Motor neuron (in vitro differentiated cells): ENCODE results near the gene GPC1. TPM values are rescaled to one million over a fixed set of nuclear protein-coding genes. Genes with fewer than 3 reads are reported as not detected.

Experiments used
- ATAC-seq, 8 experiments: fragments of 200-7000 bp; cut with Tn5 transposase; replicated peaks in 6 of 8; 2 replicates each; pipeline ENCODE4 v1.8.0; 2021; ENCODE audit warnings: mild to moderate bottlenecking in 8 of 8, moderate library complexity in 8 of 8
- H3K27ac ChIP-seq, 2 donors: fragments of 250-450 bp; sonication (Bioruptor Pico); 2 replicates each; pipeline ENCODE4 v1.9.0; 2021; ENCODE audit warnings: antibody characterized with exemption in 2 of 2, mild to moderate bottlenecking in 2 of 2, moderate library complexity in 1 of 2
- H3K4me1 ChIP-seq, 2 donors: fragments of 250-450 bp; sonication (Bioruptor Pico); replicated peaks in 1 of 2; 2 replicates each; pipeline ENCODE4 v1.6.1; 2021; ENCODE audit warnings: antibody characterized with exemption in 2 of 2, mild to moderate bottlenecking in 2 of 2, moderate library complexity in 1 of 2
- H3K4me3 ChIP-seq, 5 donors: fragments of 250-450 bp; sonication (Bioruptor Pico); 2 replicates each; pipeline ENCODE4 v1.9.0; 2021; ENCODE audit warnings: antibody characterized with exemption in 5 of 5, mild to moderate bottlenecking in 5 of 5, moderate library complexity in 4 of 5
- WGBS, 10 experiments: fragments of 450-650 bp; shearing (Covaris generic); methylation state at CpG; one replicate each; pipeline ENCODE4 v1.0.0; 2022; 5-methylcytosine and 5-hydroxymethylcytosine counted together
- in situ Hi-C, 9 experiments: fragments of 400-800 bp; cut with MboI; loops; one replicate each; pipeline ENCODE4 v1.15.0; 2021; ENCODE audit warnings: low sequenced_read_pairs in 9 of 9, low pct_unique_long_range_greater_than_20kb in 2 of 9; ENCODE audit not compliant: unreplicated experiment in 9 of 9
- total RNA-seq, 8 experiments: library from RNA; unstranded; fragments of 300-600 nt; gene quantifications; 2 replicates each; pipeline versions ENCODE4 v1.2.3 to v1.2.4, GENCODE V29; 2022

The GPC1 gene
- total RNA-seq, 8 experiments from 2014 or later: 3.8 to 44.1 (median 18.0) TPM

- H3K4me1 ChIP-seq: no peaks in the 10 kb centered on the region
- peak in 3 of 8 experiments; percentile 55 to 85 (median 82) for ATAC-seq
- no peak overlapping the region for H3K4me3 ChIP-seq
- H3K27ac ChIP-seq: no peak overlapping the region
- WGBS, 10 experiments: 0 to 87% (median 75%) methylated on average over 1 to 9 of the region's 22 CpGs; no CpG with 5 or more reads in 3 of the 10 experiments
- in situ Hi-C loops: no loop called here
Observed at GRCh38 chr2:240400371-240401161, 34.9 kb upstream of the GPC1 start.

- WGBS, 10 experiments: 70 to 92% (median 91%) methylated on average over 2 to 7 of the region's 12 CpGs; no CpG with 5 or more reads in 7 of the 10 experiments
- in situ Hi-C loops: no loop called here
- no peak for ATAC-seq
- H3K4me3 ChIP-seq: no peak overlapping the region
- no peaks in the 10 kb centered on the region for H3K4me1 ChIP-seq
- H3K27ac ChIP-seq: no peak overlapping the region
Observed at GRCh38 chr2:240401308-240401707, 34.2 kb upstream of the GPC1 start.

GRCh38 chr2:240401781-240402551 is 33.5 kb upstream of the GPC1 start:
- no peak overlapping the region for H3K4me3 ChIP-seq
- no CpG with 5 or more reads among the region's 22 CpGs for WGBS, 10 experiments
- in situ Hi-C loops: no loop called here
- ATAC-seq: no peak
- no peaks in the 10 kb centered on the region for H3K4me1 ChIP-seq
- no peak overlapping the region for H3K27ac ChIP-seq

GRCh38 chr2:240402566-240403272 is 32.7 kb upstream of the GPC1 start:
- in situ Hi-C loops: no loop called here
- 83 to 100% (median 100%) methylated on average over 1 to 2 of the region's 18 CpGs; no CpG with 5 or more reads in 7 of the 10 experiments for WGBS, 10 experiments
- H3K4me1 ChIP-seq: no peaks in the 10 kb centered on the region

GRCh38 chr2:240403396-240404104 is 31.9 kb upstream of the GPC1 start:
- in situ Hi-C loops: no loop called here
- H3K27ac ChIP-seq: no peak overlapping the region
- H3K4me3 ChIP-seq: no peak overlapping the region
- no peak for ATAC-seq
- no peaks in the 10 kb centered on the region for H3K4me1 ChIP-seq
- WGBS, 10 experiments: 54 to 91% (median 81%) methylated on average over 3 to 15 of the region's 18 CpGs

More at GRCh38 chr2:240402566-240403272, 32.7 kb upstream of the GPC1 start:
- H3K4me3 ChIP-seq: no peak overlapping the region
- ATAC-seq: no peak
- H3K27ac ChIP-seq: no peak overlapping the region

- H3K4me1 ChIP-seq: no peaks in the 10 kb centered on the region
- WGBS, 10 experiments: 76 to 100% (median 93%) methylated on average over 2 to 14 of the region's 18 CpGs; no CpG with 5 or more reads in 1 of the 10 experiments
- in situ Hi-C loops: no loop called here
Observed at GRCh38 chr2:240404174-240404852, 31.1 kb upstream of the GPC1 start.

GRCh38 chr2:240405133-240405532 is 30.3 kb upstream of the GPC1 start:
- Histone ChIP-seq H3K27ac (no peak overlapping the region), H3K4me3 (no peak overlapping the region), H3K4me1 (no peaks in the 10 kb centered on the region)
- in situ Hi-C loops: no loop called here
- no peak for ATAC-seq
- 78 to 100% (median 91%) methylated on average over 2 to 14 of the region's 15 CpGs; no CpG with 5 or more reads in 2 of the 10 experiments for WGBS, 10 experiments

More at GRCh38 chr2:240404174-240404852, 31.1 kb upstream of the GPC1 start:
- Histone ChIP-seq H3K27ac (no peak overlapping the region), H3K4me3 (no peak overlapping the region)
- no peak for ATAC-seq

GRCh38 chr2:240405684-240406313 is 29.7 kb upstream of the GPC1 start:
- no peak for ATAC-seq
- Histone ChIP-seq H3K4me1 (no peaks in the 10 kb centered on the region), H3K27ac (no peak overlapping the region), H3K4me3 (no peak overlapping the region)
- WGBS, 10 experiments: 56 to 100% (median 95%) methylated on average over 1 to 9 of the region's 9 CpGs; no CpG with 5 or more reads in 4 of the 10 experiments
- in situ Hi-C loops: no loop called here

GRCh38 chr2:240407090-240407489 is 28.4 kb upstream of the GPC1 start:
- Histone ChIP-seq H3K27ac (no peak overlapping the region), H3K4me3 (no peak overlapping the region), H3K4me1 (no peaks in the 10 kb centered on the region)
- 61 to 92% (median 80%) methylated on average over 1 to 5 of the region's 9 CpGs; no CpG with 5 or more reads in 2 of the 10 experiments for WGBS, 10 experiments
- ATAC-seq: no peak
- in situ Hi-C loops: no loop called here

GRCh38 chr2:240410004-240410403 is 25.5 kb upstream of the GPC1 start:
- no peak overlapping the region for H3K27ac ChIP-seq
- WGBS, 10 experiments: 53 to 94% (median 83%) methylated on average over 4 to 8 of the region's 8 CpGs
- H3K4me3 ChIP-seq: no peak overlapping the region
- no peaks in the 10 kb centered on the region for H3K4me1 ChIP-seq
- in situ Hi-C loops: no loop called here
- ATAC-seq: no peak

- WGBS, 10 experiments: 80% methylated on average over 1 of the region's 21 CpGs; no CpG with 5 or more reads in 7 of the 10 experiments
Observed at GRCh38 chr2:240410808-240411207, 24.7 kb upstream of the GPC1 start.

More at GRCh38 chr2:240410808-240411207, 24.7 kb upstream of the GPC1 start:
- no peaks in the 10 kb centered on the region for H3K4me1 ChIP-seq
- H3K4me3 ChIP-seq: no peak overlapping the region
- no peak for ATAC-seq
- no peak overlapping the region for H3K27ac ChIP-seq
- in situ Hi-C loops: no loop called here
